ENCODE measurements around the gene TUBAL3.

TUBAL3 gene

DNA sequence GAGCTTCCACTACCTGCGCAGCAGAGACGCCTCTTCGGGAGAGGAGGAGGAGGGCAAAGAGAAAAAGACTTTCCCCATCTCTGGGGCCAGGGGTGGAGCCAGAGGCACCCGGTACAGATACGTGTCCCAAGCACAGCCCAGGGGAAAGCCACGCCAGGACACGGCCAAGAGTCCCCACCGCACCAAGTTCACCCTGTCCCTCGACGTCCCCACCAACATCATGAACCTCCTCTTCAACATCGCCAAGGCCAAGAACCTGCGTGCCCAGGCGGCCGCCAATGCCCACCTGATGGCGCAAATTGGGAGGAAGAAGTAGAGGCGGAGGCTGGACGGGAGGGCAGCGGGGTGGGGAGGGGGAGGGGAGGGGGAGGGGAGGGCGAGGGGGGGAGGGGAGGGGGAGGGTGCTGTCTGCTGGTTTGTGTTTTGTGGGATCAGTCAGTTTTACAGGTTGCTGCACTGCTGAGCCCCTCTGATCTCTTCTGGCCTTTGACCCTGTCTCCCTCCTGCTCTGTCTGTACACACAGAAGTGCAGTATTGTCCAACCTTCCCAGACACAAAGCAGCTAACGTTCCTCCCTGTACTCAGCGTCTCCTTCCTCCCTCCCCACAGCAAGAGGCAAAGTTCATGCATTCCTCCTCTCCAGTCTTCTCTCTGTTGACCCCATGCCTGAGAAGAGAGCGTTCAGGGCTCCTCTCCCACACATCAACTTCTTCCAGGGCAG lies 30.6 kb downstream of the TUBAL3 start:
- no peak for DNase-seq

DNA sequence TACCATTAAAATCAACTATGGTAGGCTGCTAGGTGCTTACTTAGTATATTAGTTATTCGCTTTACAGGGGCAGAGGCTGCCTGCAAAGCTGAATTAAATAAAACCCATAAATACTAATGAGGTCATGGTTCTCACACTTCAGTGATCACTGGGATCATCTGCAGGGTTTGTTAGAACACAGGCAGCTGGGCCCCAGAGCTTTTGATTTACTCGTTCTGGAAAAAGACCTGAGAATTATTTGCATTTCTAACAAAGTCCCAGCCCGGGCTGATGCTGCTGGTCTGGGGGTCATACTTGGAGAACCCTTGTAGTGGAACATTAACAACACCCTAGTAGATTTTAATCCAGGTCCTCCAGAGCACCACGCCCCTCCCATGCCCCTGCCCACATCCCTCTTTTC lies 31.3 kb downstream of the TUBAL3 start:
- DNase-seq = no peak

DNA sequence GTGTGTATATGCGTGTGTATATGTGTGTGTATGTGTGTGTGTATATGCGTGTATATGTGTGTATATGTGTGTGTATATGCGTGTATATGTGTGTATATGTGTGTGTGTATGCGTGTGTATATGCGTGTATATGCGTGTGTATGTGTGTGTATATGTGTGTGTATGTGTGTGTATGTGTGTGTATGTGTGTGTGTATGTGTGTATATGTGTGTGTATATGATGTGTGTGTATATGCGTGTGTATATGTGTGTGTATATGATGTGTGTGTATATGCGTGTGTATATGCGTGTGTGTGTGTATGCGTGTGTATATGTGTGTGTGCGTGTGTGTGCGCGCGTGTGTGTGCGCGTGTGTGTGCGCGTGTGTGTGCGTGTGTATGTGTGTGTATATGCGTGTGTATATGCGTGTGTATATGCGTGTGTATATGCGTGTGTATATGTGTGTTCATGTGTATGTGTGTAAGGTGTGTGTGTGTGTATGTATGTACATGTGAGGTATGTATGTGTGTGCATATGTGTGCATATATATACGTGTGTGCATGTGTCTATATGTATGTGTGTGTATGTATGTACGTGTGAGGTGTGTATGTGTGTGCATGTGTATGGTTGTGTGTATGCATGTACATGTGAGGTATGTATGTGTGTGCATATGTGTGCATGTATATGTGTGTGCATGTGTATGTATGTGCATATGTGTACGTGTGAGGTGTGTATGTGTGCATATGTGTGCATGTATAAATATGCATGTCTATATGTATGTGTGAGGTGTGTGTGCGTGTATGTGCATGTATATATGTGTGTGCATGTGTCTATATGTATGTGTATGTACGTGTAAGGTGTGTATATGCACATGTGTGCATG lies 33.9 kb downstream of the TUBAL3 start:
- no peak for DNase-seq

DNA sequence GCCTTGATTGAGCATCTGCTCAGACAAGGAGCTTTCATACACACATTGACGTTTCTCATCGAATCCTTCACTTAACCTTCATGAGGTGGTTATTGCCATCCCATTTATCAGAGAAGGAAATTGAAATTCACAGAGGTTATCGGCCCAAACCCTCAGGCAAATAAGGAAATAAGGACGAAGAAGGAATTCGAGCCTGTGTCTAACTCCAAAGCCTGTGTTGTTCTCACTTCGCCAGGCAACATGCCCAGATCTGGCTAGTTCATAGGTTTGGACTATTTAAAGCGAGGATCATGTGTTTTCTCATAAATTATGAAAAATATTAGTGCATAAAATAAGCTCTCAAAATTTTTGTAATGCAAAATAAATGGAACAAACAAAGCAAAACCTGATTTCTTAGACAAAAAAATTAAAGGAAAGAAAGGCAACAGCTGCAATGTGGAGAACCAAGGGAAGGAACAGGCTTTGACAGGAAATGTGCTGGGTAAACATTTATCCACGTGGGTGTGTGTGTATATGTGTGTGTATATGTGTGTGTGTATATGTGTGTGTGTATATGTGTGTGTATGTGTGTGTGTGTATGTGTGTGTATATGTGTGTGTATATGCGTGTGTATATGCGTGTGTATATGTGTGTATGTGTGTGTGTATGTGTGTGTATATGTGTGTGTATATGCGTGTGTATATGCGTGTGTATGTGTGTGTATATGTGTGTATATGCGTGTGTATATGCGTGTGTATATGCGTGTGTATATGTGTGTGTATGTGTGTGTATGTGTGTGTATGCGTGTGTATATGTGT lies 35.1 kb downstream of the TUBAL3 start:
- no peak for DNase-seq

DNA sequence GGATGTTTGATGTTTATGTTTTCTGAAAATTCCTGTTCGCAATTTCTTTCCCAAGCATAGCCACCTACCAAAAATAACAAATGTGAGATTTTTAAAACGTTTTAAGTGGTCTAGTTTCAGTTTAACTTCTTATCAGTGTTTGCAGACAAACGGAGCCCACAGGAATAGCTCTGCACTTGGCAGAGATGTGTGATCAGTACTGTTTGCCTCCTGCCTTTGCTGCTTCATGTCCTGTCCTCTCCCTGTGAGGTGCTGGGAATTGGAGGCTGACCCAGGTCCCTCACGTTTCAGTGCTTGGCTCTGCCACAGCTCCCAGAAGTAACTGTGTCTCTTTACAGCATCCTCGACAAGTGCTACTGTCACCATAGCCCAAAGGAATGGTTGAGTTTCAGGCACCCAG lies 38.7 kb downstream of the TUBAL3 start:
- peak; percentile 74 for DNase-seq

DNA sequence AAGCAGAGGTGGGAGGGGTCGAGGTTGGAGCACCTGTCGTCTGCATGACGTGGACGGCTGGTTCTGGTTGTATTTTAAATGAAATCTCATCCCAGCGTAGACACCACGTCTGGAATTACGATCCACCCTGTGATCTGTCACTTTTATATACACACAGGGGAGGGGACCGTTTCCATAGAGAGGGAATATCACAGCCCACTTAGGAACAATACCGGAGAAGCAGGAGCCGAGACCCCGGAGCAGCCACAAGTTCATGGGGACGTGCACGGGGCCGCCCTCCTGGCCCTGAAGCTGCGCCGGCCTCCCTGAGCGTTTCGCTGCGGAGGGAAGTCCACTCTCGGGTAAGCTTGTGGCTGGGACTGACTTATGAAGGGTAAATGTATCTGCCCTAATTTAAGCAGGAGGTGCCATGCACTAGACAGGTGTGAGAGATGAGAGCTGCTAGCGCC lies 39.7 kb downstream of the TUBAL3 start, which contains the start of gene UCN3:
TSS of gene UCN3 (plus strand) at position 77 of the 449 bp plus-strand sequence. CDS start 8,755 bp downstream, outside the sequence.
- DNase-seq = no peak

GRCh38 chr10:5364374-5364773 lies 40.3 kb downstream of the TUBAL3 start:
- no peak for DNase-seq

- DNase-seq = no peak
These were observed 41.8 kb downstream of the TUBAL3 start for GRCh38 chr10:5362873-5363272.

- DNase-seq = no peak
These were observed 42.7 kb downstream of the TUBAL3 start for GRCh38 chr10:5361966-5362365.

- no peak for DNase-seq
These were observed 44.2 kb downstream of the TUBAL3 start for GRCh38 chr10:5360318-5360915.

DNA sequence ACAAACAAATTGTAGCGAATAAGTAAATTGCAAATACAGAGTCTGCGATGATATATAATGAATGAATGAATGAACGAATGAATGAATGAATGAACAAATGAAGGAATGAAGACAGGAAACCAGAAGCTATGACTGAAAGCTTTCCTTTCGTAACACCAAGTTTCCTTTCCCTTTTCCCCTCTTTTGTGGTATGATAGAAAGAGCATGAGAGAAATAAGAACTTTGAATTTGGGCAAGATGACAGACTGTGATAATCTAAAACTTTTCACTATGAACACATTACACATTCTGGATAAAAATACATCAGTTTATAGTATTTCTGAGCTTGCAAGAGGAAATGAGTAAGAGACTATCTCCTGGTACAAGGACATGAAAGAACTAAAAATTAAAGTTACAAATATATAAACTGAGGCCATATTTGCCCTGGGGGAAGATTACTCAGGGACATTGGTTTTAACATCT lies 48.3 kb downstream of the TUBAL3 start:
- DNase-seq = no peak

GRCh38 chr10:5355594-5356301 lies 48.9 kb downstream of the TUBAL3 start:
- DNase-seq = no peak

DNA sequence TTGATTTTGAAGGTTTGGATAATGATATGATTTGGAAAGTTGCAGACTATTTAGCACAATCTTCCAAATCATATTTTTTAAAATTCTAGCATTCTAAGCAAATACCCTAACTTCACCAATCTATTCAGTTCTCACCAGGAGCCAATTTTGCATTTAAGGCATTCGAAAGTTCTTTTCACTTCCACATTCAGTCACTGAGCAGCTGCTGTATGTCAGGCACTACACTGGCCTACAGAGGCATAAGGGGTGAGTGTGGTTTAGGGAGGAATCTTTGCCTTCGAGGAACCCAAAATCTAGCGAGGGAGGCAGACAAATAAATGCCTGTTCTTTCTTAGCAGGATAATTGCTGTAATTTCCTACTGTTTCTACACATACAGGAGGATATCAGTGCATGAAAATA lies 50.6 kb downstream of the TUBAL3 start:
- no peak for DNase-seq

DNA sequence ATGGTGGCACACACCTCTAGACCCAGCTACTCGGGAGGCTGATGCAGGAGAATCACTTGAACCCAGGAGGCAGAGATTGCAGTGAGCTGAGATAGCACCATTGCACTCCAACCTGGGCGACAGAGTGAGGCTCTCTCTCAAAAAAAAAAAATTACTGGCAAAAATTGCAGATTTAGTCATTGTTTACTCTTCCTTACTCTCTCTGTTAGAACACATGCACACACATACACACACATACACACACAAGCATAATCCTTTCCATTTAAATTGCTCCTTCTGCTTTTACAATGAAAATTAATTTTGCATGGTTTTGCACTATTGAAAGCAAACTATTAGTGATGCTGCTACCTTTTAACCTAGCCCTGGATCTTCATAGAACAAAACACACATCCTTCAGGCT lies 55.3 kb downstream of the TUBAL3 start:
- DNase-seq = no peak

DNA sequence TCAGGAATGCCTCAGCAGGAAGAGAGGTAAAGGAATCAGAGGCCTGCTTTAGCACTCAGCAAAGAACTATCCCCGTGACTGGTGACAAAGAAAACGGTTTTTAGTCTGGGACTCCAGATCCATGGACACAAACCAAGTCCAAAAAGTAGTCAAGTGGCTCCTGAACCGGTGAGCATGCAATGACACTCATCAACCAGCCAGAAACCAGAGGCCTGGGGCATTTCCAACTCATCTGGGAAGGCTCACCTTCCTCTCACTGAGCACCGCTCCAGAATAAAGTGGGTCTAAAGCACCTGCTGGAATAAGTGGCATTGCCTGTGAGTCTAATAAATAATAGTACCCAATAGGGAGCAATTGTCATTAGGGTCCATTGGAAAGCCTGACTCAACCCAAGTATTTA lies 57.7 kb downstream of the TUBAL3 start:
- DNase-seq = no peak

GRCh38 chr10:5344746-5345145 lies 59.9 kb downstream of the TUBAL3 start:
- DNase-seq = no peak

DNA sequence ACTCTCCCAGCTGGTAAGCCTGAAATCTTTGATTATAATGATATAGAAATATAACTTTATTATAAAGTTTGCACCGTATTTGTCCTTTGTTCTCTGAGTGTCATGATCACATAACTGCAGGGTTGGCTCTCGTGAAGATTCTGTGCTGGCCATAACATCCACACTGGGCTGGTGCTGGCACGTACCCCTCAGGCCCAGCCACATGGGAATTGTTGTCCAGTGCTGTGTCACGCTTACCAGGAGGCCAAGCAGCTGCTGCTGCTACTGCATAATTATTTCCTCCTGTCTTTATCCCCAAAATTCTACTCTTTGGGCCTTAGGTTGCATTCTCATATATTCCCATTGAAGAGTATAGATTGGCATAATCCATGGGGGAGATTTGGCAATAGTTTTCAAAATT lies 60.6 kb downstream of the TUBAL3 start:
- no peak for DNase-seq

- DNase-seq = peak; percentile 70
These were observed 61.1 kb downstream of the TUBAL3 start for GRCh38 chr10:5343561-5343960.
